CD1c-positive myeloid dendritic cell (primary cell): Measurements from ENCODE around the gene KATNAL2.

Source experiments
- DNase-seq: peaks from one replicate; pipeline ENCODE4 v3.0.0-alpha.2; 2016; ENCODE audit errors: extremely low spot score

Gene KATNAL2

DNA sequence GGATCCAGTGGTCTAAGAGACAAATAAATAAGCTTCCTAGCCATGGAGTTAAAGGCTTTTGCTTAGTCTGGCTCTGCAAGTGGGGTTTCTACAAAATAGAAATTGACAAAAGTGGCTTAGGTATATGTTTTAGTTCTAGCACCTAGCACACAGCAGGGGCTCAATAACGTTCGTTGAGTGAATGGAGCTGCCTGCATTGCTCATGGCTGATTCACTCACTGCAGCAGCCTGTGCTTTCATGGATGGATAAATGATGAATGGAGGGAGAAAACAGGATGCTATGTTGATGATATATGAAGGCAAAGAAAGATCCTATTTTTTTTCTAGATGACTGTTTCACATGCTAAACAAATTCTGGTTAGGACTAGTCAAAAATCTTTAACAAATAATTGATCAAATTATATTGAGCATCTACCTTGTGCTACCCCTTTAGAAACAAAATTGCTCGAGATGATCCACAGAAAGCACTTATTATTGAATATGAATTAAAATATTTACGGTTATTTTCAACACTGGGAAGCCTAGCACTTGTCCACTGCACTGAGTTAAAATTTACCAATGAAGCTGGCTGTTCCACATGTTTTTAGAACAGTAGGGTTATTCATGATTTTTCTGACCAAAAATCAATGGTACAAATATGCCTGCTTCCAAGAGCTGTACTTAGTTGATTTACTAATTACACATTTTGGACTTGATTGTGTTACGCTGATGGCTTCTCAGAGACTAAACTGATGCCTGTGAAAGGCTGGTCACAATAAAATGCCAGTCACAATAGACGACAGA lies 193.3 kb downstream of the KATNAL2 start:
- no peak for DNase-seq

DNA sequence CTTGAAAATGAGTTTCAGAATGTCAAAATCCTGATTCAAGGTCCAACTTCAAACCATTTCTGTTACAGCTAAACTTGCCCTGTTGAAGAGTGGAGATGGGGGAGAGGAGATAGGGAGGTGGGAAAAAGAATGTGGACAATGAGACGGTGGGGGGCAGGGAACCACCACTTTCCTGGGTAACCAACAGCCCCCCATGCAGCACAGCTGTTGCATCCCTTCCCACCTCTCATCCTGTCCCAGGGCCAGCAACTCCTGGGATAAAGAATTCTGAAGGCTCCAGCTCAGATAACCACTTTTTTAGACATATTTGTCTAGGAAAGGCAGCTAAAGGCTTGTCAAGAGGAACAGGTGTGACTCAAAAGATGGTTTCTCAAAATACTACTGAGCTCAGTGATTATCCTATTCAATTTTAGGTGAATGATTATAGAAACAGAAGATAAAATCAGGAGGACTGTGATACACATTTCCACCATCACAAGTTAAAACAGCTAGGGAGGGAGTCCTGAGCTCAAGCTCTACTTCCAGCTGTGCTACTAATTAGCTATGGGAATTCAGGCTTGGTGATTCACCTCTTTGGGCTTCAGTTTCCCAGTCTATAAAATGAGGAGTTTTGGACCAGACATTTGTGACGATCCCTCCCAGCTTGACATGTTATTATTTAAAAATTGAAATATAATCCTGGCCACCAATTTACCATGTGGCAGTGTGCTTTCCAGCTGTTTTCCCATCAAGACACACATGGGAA lies 196.6 kb downstream of the KATNAL2 start:
- no peak for DNase-seq

DNA sequence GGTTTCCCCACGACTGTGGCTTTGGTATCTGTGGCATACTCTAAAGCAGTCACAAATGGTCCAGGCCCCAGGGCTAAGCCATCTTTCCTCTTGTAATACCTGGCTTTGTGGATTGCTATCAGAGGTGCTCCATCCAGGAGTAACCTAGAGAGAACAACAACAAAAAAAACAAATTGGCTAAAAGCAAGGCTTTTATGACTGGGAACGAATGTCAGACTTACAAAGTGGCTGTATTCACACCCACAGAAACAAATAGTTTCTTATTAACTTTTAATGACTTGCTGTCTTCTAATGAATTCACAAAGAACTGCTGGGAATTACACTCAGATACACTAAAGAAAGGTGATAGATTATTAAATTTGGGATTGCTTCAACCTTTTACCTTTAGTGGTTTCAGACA lies 197.8 kb downstream of the KATNAL2 start:
- no peak for DNase-seq

DNA sequence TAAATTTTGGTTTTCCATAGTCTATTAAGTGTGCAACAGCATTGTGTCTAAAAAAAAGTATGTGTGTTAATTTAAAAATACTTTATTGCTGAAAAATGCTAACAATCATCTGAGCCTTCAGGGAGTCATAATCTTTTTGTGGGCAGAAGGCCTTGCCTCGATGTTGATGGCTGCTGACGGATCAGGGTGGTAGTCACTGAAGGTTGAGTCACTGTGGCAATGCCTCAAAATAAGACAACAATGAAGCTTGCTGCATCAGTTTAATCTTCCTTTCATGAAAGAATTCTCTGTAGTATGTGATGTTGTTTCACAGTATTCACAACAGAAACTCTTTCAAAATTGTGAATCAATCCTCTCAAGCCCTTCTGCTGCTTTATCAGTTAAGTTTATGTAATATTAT lies 201.6 kb downstream of the KATNAL2 start:
- no peak for DNase-seq

DNA sequence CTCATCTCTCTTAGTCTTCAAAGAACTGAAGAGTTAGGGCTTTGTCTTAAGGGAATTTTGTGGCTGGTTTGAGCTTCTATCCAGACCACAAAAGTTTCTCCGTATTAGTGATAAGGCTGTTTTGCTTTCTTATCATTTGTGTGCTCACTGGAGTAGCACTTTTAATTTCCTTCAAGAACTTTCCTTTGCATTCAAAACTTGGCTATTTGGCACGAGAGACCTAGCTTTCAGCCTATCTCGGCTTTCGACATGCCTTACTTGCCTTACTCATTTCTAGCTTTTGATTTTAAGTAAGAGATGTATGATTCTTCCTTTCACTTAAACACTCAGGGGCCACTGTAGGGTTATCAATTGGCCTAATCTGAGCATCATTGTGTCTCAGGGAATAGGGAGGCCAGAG lies 203.0 kb downstream of the KATNAL2 start:
- no peak for DNase-seq

DNA sequence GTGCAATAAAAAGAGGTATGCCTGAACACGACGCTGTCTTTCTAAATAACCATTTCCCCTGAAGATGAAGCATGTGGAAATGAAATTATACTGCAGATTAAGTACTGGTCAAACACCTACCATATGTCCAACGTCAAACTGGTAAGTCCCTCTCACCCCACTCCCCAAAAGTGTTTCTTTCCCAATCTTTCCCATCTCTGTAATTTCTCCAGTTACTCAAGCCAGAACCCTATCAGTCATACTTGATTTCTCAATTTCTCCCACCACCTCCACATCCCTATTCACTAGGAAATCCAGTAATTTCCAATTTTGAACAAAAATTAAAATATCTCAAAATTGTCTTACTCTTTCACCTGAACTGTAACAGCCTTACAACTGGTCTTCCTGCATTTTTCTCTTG lies 203.7 kb downstream of the KATNAL2 start:
- no peak for DNase-seq

DNA sequence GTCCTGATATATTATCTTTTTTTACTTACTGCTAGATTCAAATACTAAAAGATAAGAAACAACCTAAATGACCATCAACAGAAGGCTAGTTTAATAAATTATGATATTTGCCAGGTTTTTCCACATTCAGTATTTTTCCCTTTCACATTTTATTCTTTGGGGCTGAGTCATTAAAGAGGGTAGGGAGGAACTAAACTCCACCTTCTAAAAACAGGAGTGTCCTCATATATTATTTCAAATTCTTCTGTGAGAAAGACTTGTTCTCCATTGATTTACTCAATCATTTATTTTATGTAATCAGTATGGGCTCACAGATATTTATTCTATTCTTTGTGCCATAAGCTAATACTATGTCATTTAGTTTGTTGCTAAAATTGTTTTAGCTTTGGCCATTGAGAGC lies 223.9 kb downstream of the KATNAL2 start:
- no peak for DNase-seq

DNA sequence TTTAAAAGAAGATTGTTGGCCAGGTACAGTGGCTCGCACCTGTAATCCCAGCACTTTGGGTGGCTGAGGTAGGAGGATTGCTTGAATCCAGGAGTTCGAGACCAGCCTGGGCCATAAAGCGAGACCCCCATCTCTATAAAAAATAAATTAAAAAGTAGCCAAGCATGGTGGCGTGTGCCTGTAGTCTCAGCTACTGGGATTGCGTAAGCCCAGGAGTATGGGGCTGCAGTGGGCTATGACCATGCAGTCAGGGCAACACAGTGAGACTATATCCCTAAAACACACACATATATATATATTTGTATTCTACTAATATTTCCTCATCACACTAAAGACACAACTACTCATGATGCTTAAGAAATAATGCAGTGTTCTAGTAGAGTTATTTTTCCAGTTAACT lies 225.8 kb downstream of the KATNAL2 start:
- no peak for DNase-seq

DNA sequence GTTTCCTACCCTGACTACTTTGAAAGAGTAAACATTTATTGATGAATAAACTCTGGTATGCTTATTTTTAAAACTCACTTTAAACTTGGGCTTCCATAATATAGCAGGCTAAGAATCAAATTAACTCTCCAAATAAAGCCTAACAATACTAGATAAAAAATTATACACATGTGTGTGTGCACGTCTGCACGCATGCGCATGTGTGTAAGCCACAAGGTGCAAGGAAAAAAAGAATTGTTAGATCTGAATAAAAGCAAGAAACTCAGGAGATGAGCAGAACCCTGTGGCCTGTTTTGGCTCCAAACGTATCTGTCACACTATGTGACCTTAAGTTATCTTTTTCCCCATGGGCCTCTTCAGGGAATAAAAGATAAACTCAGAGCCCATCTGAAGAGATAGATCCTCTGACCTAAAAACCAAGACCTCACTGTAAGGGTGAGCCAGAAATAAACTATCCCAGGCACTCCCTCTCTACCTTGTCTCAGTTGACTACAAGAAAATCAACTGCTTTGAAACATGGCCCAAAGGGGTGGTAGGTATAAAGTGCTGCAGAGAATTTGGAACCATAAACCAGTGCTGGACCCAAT lies 226.6 kb downstream of the KATNAL2 start:
- no peak for DNase-seq

DNA sequence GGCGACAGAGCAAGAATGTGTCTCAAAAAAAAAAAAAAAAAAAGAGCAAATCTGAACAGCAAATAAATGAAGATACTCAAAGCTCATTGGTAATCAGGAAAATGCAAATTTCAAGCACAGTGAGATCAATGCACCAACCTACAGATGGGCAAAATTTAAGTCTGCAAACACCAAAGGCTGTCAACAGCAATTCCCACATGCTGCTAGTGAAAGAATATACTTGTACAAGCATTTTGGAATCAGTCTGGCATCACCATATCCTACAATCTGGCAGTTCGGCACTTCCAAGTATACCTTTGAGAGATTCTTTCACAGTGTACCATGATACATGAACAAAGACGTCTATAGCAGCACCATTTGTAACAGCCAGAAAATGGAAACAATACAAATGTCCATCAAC lies 228.8 kb downstream of the KATNAL2 start:
- DNase-seq: no peak

DNA sequence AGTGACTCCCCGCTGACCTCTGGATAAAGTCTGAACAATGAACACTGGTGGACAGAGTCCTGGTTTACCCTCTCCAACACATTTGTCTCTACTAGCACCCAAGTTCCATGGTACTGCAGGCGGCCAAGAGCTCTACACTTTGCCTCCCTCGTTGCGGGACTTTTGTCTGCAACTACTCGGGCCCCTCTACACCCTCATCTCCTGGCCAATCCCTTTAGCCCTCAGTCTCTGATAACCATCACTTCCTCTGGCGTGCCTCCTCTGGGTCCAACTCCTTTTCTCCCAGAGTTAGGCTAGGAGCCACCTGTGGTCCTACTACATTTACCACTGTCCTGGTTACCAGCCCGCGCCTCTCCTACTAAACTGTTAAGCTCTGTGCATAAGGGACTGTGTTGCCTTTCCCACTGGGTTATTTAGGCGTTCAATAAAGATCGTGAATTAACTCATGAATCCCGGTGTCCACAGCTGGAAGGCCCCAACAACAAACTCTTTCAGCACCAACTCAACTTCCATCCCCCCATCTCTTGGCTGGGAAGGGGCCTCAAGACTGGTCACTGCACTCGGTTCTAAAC lies 232.1 kb downstream of the KATNAL2 start:
- no peak for DNase-seq

DNA sequence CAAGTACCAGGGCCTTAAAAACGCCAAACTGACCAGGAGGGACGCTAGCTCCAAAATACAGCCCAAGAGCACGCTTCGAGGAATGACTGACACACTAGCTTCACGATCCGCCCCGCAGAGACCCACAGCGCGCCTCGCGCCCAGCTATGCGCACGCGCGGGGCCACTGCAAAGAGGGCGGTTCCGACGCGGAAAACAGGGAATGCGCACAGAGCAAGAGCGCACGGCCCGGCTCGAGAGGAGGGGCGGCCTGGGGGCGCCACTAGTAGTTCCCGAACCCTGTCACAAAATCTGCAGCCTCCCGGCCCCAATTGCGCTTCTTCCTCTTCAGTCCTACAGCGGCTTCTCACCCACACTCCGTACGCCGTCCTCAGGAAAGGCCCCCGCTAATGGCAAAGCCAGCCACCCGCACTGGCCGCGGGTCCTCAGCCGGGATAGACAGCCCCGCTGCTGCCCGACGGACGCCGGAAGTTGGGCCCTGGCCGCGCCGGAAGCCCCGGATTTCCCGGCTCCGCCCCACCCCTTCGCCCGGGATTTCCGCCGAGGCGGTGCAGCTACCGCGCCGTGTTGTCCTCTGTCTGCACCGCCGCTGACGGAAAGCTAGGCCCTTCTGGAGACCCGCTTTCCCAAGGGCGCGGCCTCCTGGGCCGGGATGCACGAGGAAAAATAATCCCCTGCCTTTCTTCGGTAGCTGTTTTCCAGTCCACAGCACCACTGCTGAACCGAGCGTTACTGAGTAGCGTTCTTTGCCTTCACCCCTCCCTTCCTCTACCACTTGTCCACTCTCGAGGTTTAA lies 232.8 kb downstream of the KATNAL2 start, which contains the start of gene HDHD2:
Gene HDHD2, minus strand, starts transcription at position 472 of the 795 bp plus-strand sequence. CDS start 14,061 bp downstream, outside the sequence.
- peak; percentile 87 for DNase-seq

DNA sequence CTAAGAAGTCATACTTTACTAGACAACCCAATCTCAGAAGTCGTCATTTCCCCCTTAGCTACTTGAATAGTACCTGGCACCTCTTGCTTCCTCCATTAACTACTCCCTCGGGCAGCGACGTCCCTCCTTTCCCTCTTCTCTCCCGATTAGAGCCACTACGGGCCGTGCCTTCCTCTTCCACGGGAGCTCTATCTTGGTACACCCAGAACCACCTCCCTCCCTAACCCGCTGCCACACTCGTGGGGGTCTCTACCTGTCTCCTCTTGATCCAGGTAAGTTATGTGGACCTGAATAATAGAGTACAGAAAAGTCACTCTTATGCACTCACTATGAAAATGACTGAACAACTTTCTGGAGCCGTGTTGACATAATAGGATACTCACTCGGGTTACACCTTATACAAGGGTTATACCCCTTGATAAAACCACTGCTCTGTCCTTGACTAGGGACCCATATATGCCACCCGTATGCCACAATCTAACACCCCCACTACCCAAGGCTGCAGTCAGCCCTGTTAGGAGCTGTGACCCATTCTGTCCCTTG lies 233.5 kb downstream of the KATNAL2 start:
- peak; percentile 19 for DNase-seq

DNA sequence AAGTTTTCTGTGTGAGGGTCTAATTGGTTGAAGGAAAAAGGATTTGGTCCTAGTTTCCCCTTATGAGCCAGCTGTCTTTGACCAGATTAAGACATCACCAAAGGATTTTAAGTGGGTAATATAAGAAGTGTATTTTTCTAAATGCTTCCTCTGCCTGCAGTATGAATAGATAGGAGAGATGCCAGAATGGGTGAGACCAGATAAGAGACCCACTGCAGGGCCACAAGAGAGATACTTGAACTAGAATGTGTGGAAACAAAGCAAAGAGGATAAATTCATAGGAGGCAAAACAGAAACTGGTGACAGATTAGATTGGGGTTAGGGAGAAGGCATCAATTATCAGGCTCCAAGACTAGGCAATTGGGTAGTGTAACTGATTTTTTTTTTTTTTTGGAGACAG lies 234.0 kb downstream of the KATNAL2 start:
- no peak for DNase-seq
